Measurements from ENCODE around the gene C7orf57. TPM values are rescaled to one million over a fixed set of nuclear protein-coding genes. Genes with fewer than 3 reads are reported as not detected.
"Not testable (repeated sequence)": the region's sequence is repeated elsewhere in the genome, so short reads cannot be mapped to it uniquely, and the experiment has no call there.

C7orf57 gene
- total RNA-seq (ENCODE audit: low replicate concordance): not detected in 2 replicates

- H3K27me3 Mint-ChIP-seq (ENCODE audit: insufficient read depth, low read depth): peaks cover 23% of the 10 kb centered on the region
- peak; percentile 95 for DNase-seq (ENCODE audit: low spot score)
- H3K4me1 ChIP-seq: peaks cover 2% of the 10 kb centered on the region
- H2AFZ ChIP-seq (replicated peaks): peak within 1 kb of the TSS; percentile 89
- H3K36me3 Mint-ChIP-seq: no peaks in the 10 kb centered on the region
- no peak within 1 kb of the TSS for H3K27ac Mint-ChIP-seq
- no peak within 1 kb of the TSS for H3K9ac ChIP-seq
- TF ChIP-seq EZH2 (IDR thresholded peaks at IDR 0.05) (no peak), EZH2phosphoT487 (IDR thresholded peaks at IDR 0.05) (no peak), CTCF (IDR thresholded peaks at IDR 0.05) (peak; percentile 16)
- no peaks in the 10 kb centered on the region for H3F3A ChIP-seq (ENCODE audit: low read depth)
- H4K20me1 ChIP-seq (ENCODE audit: low read depth): no peaks in the 10 kb centered on the region
- no peaks in the 10 kb centered on the region for H3K79me2 ChIP-seq (ENCODE audit: low read depth)
- H3K9me3 ChIP-seq (ENCODE audit: low read depth): no peaks in the 10 kb centered on the region
- peak within 1 kb of the TSS; percentile 86 for H3K4me2 ChIP-seq
- H3K9me3 Mint-ChIP-seq: no peaks in the 10 kb centered on the region
- no peak within 1 kb of the TSS for H3K27ac ChIP-seq
- peaks cover 6% of the 10 kb centered on the region for H3K4me1 Mint-ChIP-seq
- H3K4me3 Mint-ChIP-seq: peak within 1 kb of the TSS; percentile 91
- H3K27me3 ChIP-seq: peaks cover 66% of the 10 kb centered on the region
- peak within 1 kb of the TSS; percentile 63 for H3K4me3 ChIP-seq
- H3K36me3 ChIP-seq: no peaks in the 10 kb centered on the region
Measured at GRCh38 chr7:48035301-48035966, at the start of gene C7orf57. Gene C7orf57 (plus strand): TSS chr7:48035543. CDS start chr7:48036309, 766 bp downstream.

GRCh38 chr7:47988496-47989386, 46.6 kb upstream of the C7orf57 start:
- no peak for DNase-seq (ENCODE audit: low spot score)
- H3K79me2 ChIP-seq (ENCODE audit: low read depth): no peaks in the 10 kb centered on the region

GRCh38 chr7:47989607-47990400, 45.5 kb upstream of the C7orf57 start:
- H3K79me2 ChIP-seq (ENCODE audit: low read depth); H3K9ac ChIP-seq; H3K9me3 ChIP-seq (ENCODE audit: low read depth); H3K27ac Mint-ChIP-seq; DNase-seq (ENCODE audit: low spot score); H3K4me3 Mint-ChIP-seq; H3K27me3 Mint-ChIP-seq (ENCODE audit: insufficient read depth, low read depth); H3K36me3 Mint-ChIP-seq; H3K9me3 Mint-ChIP-seq; H3K4me3 ChIP-seq; H4K20me1 ChIP-seq (ENCODE audit: low read depth); H3K27me3 ChIP-seq; H3K36me3 ChIP-seq; H3F3A ChIP-seq (ENCODE audit: low read depth); H3K27ac ChIP-seq: not testable (repeated sequence)
- Histone ChIP-seq H3K4me1 (peaks cover 11% of the 10 kb centered on the region), H2AFZ (replicated peaks) (peak overlapping the region; percentile 68), H3K4me2 (peak overlapping the region; percentile 38)
- peaks cover 34% of the 10 kb centered on the region for H3K4me1 Mint-ChIP-seq

More at GRCh38 chr7:47988496-47989386, 46.6 kb upstream of the C7orf57 start:
- H3K27ac ChIP-seq: no peak overlapping the region
- Mint-ChIP-seq H3K4me1 (peaks cover 34% of the 10 kb centered on the region), H3K4me3 (no peak overlapping the region), H3K36me3 (no peaks in the 10 kb centered on the region), H3K27ac (no peak overlapping the region), H3K9me3 (no peaks in the 10 kb centered on the region), H3K27me3 (ENCODE audit: insufficient read depth, low read depth) (peaks cover 2% of the 10 kb centered on the region)
- no peaks in the 10 kb centered on the region for H3K36me3 ChIP-seq
- H3K9ac ChIP-seq: no peak overlapping the region
- H3K4me2 ChIP-seq: no peak overlapping the region
- no peaks in the 10 kb centered on the region for H3K9me3 ChIP-seq (ENCODE audit: low read depth)
- H3K4me1 ChIP-seq: peaks cover 11% of the 10 kb centered on the region
- TF ChIP-seq EZH2phosphoT487 (IDR thresholded peaks at IDR 0.05) (no peak), CTCF (IDR thresholded peaks at IDR 0.05) (peak; percentile 58)
- no peaks in the 10 kb centered on the region for H4K20me1 ChIP-seq (ENCODE audit: low read depth)
- H3F3A ChIP-seq (ENCODE audit: low read depth): peaks cover 3% of the 10 kb centered on the region
- H3K4me3 ChIP-seq: no peak overlapping the region
- no peaks in the 10 kb centered on the region for H3K27me3 ChIP-seq
- H2AFZ ChIP-seq (replicated peaks): no peak overlapping the region
